HG03196 (cell line): Measurements from ENCODE around the gene CKAP4.

Source experiments
- ATAC-seq: cut with Tn5 transposase; IDR thresholded peaks from one replicate; pipeline ENCODE4 v1.9.1; 2021; ENCODE audit not compliant: unreplicated experiment

Gene CKAP4

DNA sequence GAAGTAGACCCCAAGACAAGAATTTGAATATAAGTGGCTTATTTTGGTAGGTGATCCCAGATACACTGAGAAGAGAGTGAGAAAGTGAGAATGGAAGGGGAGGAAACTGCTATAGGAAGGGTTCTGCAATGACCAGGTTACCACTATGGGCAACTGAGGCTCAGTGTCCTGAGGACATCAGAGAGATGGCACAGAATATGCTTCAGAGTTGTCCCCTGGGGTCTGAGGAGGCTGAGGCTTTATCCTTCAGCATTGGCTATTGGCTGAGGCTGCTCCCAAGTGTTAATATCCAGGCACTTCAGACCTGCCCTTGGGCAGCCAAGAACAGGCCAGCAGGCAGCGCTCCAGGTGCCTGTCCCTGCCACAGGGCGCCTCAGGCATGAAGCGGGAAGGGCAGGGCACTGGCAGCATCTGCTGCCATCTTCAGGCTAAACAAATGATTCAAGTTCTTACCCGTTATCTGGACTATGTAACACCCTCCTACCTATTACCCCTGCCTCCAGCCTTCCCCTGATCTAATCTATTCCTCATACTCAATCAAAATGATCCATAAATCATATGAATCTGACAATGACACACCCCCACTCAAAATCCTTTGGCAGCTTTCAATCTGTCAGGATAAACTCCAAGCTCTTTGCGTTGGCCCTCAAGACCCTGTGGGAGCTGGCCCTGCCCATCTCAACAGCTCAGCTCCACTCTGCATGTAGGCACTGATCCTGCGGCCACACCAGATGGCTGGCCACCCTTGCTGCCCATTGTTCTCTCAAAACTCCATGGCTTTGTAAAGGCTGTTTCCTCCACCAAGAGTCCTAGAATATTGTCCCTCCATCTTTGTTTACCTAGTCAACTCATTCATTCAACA is 42.4 kb downstream of the CKAP4 start:
- ATAC-seq = no peak

DNA sequence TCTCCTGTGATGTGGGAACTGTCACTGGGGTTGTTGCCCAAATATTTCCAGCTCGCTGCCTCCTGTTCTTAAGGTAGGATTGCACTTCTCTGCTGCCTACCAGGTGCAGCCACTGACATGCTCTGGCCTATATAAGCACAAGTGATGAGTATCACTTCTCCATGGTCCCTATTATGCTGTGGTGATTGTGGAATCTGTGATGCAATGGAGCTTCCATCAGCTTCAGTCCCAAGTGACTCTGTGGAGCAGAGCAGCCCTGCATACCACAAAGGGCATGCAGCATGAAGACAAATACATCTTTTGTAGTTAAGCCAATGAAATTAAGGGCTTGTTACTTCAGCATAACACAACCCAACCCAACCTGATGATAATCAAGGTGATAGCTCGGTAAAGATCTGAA is 43.5 kb downstream of the CKAP4 start:
- ATAC-seq = no peak

DNA sequence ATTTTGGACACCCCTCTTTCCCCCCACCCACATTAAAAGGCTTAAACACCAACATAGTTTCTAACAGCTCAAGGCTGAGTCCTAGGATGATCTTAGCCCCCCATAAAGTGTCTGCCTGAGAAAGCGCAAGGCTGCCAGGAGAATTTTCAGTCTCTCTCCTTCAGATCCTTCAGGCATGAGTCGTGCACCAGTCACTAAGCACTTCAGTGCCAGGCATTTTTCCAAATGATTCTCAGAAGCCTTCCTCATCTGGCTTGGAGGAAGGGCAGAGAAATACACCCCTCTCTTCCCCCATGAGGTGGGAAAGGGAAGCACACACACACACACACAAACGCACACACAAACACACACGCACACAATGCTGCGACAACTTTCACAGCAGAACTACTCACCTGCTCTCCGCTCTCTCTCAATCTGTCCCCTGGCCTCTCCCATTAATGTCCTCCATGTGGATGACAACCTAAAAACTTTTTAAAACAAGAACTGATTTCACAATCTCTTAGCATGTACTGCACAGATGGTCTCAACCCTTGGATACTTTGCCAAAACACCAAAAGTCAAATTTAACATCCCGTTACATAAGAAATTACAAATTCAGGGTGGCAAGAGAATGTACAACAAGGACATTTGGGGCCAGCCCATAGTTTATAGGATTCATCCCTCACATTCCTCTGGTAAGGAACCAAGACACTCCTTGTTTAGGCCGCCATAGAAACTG is 49.8 kb downstream of the CKAP4 start:
- ATAC-seq = no peak

DNA sequence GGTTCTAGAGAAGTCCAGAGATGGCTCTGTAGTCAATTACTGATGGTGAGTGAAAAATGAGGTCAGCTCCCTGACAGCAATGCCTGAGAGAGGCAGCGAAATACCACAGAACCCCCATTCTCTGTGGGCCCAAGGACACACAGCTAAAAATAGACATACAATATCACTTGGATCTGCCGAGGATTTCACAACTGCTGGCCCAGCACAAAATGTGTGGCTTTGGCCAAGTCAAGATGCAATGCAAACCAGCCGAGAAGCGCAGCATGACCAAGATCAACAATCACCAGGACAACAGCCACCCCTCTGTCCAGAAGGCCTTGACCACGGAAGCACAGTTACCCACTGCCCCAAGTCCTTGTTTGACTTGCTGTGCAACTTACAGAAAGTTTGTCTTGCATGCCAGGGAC is 52.2 kb downstream of the CKAP4 start:
- no peak for ATAC-seq

DNA sequence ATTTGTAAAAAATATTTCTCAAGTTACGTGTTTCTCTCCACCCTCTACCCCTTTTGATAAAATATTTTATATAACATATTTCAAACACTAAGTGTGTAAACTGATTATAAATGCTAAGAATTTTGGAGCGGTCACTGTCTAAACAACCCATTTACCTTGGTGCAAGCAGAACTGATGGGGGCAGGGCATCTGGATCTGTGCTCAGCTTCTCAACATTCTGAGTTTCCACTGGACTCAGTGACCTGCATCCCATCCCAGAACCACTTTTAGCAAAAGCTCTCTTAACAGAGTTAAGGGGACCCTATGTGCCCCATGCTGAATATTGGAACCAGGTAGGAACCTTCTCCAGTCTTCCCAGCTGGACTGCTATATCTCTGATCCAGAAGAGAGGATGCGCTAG is 53.5 kb downstream of the CKAP4 start:
- no peak for ATAC-seq

DNA sequence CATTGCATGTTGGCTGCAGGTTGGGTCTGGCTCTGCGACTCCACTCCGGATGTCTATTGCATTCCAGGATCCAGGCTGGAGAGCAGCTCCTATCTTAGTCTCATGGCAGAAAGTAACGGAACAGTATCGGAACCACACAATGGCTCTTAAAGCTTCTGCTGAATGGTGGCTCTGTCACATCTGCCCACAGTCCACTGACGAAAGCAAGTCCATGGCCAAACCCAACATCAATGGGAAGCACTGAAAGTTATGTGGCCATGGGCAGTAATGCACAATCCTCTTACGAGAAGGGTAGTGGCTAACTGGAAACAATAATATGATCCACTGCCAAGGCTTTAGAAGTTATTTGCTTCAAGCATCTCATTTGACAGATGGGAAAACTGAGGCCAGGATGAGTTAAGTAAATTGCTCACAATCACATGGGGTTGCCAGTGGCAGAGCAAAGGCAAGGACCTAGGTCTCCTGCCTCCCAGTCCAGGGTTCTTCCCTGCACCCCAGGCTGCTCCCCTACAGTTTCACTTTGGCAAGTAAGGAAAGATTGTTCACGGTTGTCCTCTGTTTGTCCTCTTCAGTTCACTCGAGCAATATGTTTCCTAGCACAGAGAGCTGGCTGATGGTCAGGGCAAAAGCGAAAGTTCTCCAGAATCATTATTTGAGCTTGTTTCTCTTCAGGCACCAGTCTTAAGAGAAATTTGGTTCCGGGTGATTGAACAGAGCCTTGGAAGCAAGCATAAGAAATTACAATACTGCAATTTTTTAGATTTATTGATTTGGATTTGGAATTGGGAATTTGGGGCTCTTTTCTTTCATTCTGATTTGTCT is 54.2 kb downstream of the CKAP4 start:
- ATAC-seq = no peak

DNA sequence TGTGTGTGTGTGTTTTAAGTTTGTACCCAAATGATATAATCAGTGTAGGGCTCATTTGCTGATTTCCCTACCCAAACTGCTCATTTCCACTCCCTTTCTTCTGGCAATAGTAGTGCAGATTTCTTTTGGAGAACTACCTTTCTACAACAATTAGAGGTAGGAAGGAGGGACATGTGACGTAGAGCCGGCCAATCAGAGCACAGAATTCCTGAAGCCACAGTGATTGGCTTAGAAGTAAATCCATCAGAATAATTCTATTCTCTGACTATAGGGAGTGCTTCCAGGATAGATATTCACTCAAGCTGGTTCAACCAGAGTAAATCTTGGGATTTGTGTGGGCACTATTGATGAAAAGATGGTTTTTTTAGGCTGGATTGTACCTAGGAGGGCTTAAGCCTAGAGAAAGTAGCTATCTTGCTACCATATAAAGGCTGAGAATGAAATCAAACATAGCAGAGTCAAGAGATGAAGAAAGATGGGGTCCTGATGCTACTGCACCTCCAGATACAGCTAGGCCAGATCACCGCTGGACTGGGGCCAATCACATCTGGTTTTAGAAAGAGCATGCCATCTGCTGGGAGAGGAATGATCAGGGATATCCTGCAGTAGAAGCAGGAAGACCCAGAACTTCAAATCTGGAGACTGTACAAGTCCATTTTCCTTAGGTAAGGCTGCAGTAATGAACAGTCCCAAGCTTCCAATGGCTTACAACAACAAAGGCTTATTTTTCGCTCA is 55.0 kb downstream of the CKAP4 start:
- no peak for ATAC-seq

DNA sequence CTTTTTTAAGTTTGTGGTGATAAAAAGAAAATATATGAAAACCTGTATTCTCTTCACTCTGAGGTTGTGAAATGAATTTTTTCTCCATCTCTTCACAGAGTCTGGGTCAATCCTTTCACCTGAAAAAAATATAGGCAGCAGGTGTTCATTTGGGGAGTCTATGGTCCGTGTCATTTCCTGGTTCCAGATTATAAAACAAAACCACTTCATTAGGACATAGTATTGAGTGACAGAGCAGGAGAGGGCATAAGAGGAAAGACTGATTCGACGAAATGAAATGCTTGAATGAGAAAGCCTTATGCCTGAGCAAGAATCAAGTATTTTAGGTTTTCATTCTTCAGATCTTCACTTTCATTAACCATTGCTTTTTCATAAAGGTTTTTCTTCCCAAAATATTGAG is 57.2 kb downstream of the CKAP4 start:
- ATAC-seq = no peak

DNA sequence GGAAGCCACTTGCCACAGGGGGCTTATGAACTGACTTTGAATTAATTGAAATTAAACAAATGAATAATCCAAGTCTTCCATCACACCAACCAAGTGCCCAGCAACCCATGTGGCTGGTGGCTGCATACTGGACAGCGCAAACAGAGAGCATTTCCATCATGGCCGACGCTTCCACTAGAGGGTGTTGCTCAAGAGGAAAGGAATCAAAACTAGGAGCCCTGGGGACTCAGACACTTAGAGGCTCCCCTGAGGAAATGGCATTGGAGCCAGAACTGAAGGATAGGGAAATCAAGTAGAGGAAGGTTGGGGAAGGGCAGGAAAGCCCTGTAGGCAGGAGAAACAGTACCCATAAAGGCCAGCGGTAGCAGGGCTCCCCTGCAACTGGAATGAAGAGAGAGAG is 58.5 kb downstream of the CKAP4 start:
- no peak for ATAC-seq

DNA sequence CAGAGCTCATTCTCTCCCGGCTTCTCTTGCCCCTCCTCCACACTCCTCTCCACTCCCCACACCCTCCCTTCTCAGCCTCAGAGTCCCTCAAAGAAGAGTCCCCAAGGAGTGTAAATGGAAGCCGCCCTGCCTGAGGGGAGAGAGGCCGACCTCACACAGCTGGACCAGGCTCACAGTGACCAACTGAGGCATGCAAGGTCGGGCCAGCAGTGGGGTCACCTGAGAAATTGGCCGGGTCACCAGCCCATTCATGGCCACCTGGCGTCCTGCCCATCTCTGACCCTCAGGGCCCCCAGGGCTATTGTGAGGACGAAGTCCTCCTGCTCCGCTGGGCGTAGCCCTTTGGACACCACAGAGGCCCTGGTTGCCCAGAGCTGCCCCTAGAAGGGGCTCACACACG is 59.6 kb downstream of the CKAP4 start:
- no peak for ATAC-seq
